ENCODE measurements around the gene SDC1.

GRCh38 chr2:20192781-20193180 is 32.1 kb downstream of the SDC1 start:
- TF ChIP-seq CTCF (IDR thresholded peaks at IDR 0.05) (no peak), POLR2A (IDR thresholded peaks at IDR 0.05) (no peak)
